ENCODE measurements around the gene BLID.

Gene BLID

DNA sequence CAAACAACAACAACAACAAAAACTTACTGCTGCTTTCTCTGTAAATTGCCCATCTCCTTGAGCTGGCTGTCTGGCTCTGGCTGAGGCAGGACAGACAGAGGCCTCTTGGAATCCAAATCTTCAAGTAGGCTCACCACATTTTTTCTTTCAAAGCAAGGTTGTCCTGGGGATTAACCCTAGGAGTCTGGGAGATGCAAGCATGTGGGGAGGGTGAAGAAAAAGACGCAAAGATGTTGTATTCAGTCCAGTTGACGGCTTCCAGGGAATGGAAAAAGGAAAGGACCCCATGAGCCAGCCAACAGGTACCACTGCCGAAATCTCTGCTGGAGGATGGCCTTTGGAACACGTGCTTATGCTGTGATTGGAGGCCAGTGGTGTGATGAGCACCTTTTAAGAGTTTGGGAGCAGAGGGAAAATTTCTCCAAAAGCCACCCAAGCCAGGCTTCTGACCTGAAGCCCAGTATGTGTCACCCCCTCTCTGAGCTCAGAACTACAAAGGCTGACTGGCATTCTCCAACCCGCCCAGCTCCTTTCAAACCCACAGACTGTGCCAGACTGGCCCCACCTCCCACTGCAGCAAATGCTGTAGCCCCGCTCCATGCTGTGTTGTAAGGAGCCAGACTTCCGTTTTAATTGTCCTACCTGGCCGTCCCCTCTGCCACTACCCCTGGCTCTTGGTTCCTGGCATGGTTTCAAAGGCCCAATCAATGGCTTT lies 10.8 kb downstream of the BLID start:
- DNase-seq (ENCODE audit: low spot score): peak; percentile 69

DNA sequence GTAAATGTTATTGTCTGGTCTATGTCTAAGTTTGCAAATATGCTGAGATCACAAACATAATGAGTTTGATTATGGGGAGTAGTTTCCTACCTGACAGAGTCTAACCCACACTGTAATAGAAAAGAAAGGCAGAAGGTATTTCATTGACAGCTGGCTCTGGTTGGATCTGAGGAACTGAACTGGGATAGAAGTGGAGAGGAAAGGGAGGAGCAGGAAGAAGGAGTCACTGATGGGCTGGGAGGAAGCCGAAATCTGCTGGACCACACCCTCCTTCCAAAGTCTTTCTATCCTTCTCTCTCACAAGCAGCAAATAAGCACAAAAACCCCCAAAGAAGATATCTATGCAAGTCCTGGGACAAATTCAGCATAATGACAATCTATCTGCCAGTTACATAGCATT lies 11.7 kb downstream of the BLID start:
- DNase-seq (ENCODE audit: low spot score): no peak

- no peak for DNase-seq (ENCODE audit: low spot score)
Observed at GRCh38 chr11:122103726-122104125, 12.3 kb downstream of the BLID start.

GRCh38 chr11:122103321-122103720 lies 12.7 kb downstream of the BLID start:
- no peak for DNase-seq (ENCODE audit: low spot score)

GRCh38 chr11:122102426-122102825 lies 13.6 kb downstream of the BLID start:
- DNase-seq (ENCODE audit: low spot score): no peak

GRCh38 chr11:122101625-122102291 lies 14.3 kb downstream of the BLID start:
- peak; percentile 96 for DNase-seq (ENCODE audit: low spot score)

- peak; percentile 82 for DNase-seq (ENCODE audit: low spot score)
Observed at GRCh38 chr11:122100756-122101080, 15.3 kb downstream of the BLID start.

DNA sequence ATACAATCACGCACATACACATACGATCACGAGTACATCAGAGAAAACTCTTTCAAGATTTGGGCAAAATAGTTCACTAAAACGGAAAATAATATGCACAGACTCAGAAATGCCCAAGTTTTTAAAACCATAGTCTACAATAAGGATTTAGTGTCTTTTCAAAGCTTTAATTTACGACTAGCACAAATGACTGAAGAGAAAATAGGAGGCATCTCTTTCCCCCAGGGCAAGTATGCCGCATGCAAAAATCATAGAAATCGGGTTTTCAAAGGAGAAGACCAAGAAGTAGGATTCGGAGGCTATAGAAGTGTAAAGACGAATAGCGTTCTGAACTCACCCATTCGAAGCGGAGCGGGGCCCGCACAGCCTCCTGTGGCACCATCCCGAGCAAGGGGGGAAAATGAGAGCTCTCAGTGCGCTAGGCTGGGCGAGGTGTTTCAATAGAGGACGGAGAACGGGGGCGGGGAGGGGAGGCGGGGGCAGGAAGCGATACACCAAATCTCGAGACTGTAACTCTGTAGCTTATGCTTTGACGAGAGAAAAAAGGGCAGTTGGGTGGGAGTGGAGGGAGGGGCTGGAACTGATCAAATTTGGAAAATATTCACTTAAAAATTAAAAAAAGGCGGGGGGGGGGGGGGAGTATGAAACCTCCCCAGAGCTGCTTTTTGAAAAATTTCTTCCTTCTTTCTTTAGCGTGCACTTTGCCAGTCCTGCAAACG lies 15.8 kb downstream of the BLID start:
- DNase-seq (ENCODE audit: low spot score): peak; percentile 71

DNA sequence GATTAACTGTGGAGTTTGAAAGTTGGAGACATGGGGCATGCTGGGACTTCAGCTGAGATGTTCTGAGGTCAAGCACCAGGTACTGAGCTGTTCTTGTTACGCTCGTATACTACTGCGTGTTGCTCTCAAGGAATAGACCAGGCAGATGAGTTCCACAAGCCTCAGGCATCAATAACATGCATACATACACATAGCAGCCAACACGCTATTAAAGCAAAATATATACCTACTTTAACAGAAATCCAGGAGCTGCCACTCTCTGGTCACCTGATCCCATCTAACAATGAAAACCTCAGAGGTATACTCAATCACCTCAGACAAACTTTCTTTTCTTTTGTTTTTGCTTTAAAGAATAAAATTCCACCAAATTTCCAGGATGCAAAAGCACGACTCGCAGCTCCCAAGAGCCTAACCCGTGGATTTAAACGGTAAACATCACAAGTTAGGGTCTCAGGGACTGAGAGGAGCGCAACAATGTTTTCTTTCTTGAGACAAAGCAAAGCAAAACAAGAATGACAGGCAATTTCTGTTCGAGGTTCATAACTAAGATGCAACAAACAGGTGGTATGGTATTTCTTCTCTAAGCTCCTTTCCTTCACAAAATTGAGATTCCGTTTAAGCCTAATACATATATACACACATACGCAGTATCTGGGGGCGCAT lies 16.5 kb downstream of the BLID start:
- peak; percentile 54 for DNase-seq (ENCODE audit: low spot score)

GRCh38 chr11:122098261-122098980 lies 17.6 kb downstream of the BLID start:
- no peak for DNase-seq (ENCODE audit: low spot score)

DNA sequence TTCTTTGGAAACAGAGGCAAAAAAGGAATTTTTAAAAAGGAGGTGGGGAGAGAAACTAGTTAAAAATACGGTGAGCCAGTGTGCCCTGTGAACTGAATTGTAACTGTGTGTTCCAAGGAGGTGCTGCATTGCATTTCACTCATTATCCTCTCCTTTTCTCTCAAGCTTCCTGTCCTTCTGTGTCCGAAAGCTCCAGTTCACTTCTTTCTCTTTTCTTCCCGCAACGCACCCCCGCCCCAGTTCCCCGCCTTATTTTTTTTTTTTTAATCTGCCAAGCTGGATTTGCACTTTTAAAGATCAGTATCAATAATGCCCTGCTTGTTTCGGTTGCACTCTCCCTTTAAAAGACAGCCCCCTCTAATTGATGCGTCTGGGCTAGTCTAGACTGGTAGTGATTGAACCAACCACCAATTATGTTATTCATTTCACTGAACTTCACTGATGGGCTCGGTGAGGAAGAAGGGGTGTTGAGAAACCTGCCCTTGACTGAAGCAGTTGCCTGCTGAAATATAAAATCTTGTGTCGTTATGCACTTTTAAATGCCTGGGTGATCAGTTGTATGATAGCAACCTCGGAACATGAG lies 18.5 kb downstream of the BLID start:
- peak; percentile 66 for DNase-seq (ENCODE audit: low spot score)

DNA sequence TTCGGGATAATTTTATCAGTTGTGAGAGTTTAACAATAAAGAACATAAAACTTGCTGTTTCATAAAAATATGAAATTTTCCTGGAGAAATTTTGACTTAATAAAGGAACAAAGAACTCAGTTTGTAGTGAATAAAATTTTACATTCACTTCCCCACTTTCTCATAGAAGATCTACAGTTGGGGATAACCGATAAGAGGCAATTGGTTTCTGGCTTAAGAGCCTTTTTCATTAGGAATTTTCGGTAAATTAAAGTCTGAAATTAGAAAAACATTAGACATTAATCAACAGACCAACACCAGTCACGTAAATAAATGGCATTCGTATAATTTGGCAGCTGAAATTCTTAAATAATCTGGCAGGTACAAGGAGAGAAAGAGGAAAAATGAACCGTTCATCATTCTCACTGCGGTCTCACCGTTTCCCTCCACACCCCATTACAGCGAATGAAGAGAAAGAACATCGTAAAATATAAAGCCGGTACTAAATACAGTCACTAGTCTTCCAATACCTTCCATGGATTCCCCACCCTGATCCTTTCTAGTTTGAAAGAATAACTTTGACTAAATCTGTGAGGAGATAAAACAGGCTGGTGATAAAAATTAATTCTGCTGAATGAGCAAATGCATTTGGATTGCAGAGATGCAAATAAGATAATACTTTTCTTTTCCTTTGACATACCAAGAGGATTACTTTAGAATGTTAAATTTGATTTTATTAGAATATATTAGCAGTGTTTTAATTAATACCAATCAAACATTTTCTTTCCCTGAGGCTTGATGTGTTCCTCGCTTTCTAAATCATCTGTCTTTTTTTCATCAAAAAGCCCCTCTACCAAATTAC lies 19.5 kb downstream of the BLID start:
- DNase-seq (ENCODE audit: low spot score): no peak

- DNase-seq (ENCODE audit: low spot score): no peak
Observed at GRCh38 chr11:122095681-122096262, 20.2 kb downstream of the BLID start.

DNA sequence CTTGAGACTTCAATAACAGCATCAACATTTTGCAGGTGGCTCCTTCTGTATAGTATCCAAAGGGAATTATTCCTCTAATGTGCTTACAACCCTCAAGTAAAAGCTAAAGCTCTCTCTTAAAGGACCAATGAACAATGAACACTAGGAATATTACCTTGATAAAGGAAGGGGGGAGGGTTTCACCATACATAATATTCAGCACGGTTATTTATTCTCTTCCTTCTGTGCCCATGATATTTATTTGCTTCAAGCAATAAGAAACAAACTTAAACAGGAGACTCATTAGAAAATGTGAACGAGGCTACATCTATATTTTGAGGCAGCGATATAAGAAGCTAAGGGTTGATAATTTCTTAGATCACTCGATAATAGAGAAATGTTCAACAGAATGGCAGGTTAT lies 21.2 kb downstream of the BLID start:
- no peak for DNase-seq (ENCODE audit: low spot score)

DNA sequence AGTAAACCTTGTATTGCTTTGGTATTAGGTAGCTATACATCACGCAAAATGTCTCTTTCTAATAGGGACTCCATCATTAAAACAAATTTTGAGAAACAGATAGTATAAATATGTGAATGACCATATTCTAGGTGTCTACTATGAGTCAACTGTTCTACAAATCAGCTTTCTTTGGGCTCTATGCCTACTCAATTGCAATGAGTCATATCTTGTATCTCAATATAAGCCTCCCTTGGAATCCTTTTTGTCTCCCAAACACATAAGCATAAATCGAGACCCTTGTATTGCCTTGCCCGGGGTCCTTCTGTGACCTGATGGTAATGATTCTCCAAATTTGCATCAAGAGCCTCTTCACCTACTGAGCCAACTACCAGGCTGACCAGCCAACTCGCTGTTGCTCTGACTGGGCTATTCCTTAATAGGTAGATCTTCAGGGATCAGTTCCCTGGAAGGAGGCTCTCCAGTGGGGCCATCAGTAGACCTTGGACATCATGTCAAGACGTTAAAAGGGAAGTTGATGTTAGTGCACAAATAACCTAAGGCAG lies 22.2 kb downstream of the BLID start:
- DNase-seq (ENCODE audit: low spot score): no peak

DNA sequence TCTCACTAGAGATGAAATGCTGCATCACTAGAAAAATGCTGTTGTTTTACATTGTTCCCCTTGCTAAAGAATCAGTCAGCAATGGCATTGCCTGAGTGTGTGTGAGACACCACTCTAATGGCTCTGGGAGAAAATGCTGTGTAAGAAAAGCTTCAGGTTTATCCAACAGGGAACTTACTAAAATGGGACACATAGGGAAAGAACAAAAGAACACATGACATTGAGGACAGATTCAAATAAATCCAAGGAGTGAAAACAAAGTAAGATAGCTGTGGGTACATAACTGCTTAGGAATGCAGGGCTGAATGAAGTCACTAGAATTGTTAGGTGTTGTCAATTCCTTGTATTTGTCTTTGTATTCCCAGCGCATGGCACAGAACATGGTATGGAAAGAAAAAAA lies 24.2 kb downstream of the BLID start:
- no peak for DNase-seq (ENCODE audit: low spot score)

GRCh38 chr11:122089111-122089510 lies 26.9 kb downstream of the BLID start:
- DNase-seq (ENCODE audit: low spot score): no peak

DNA sequence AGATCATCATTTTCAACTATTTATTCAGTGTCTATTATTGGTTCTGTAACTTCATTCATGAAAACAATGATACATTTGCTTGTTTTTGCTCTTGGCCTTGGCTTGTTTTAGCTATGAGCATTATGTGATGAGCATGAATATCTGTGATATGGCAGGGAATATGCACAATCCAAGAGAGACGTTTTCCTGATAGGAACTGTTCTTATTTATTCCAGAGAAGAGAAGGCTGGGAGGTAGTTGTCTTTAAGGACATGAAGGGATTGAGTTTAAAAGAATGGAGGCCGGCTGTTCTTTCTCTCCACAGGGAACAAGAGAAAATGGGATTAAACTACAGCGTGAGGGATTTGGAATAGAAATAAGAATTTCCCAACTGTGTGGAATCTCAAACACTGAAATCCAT lies 30.3 kb downstream of the BLID start:
- DNase-seq (ENCODE audit: low spot score): no peak

- DNase-seq (ENCODE audit: low spot score): peak; percentile 56
Observed at GRCh38 chr11:122085264-122085663, 30.8 kb downstream of the BLID start.

- no peak for DNase-seq (ENCODE audit: low spot score)
Observed at GRCh38 chr11:122082205-122082604, 33.8 kb downstream of the BLID start.
